GM12878 (cell line): ENCODE data around the gene SLC25A44.

Source experiments
- ATF3 ChIP-seq: IDR thresholded peaks from 2 replicates; pipeline ENCODE4 v1.6.1; 2011; ENCODE audit warnings: low read depth, mild to moderate bottlenecking, low read length, moderate library complexity, borderline replicate concordance; ENCODE audit errors: extremely low read depth
- CHD2 ChIP-seq: IDR thresholded peaks from 2 replicates; pipeline ENCODE4 v1.6.1; 2011; ENCODE audit warnings: low read depth, low read length, improper control_type of control experiment, borderline replicate concordance
- CTCF ChIP-seq, 3 experiments: IDR thresholded peaks in 2 of 3; conservative IDR thresholded peaks in 1 of 3; 2 replicates each; pipeline ENCODE4 v1.5.1; 2011; ENCODE audit warnings: low read depth in 3 of 3, low read length in 3 of 3, mild to moderate bottlenecking in 3 of 3, control low read depth in 2 of 3, moderate library complexity in 2 of 3, inconsistent platforms in 1 of 3, mixed read lengths in 1 of 3; ENCODE audit not compliant: control insufficient read depth in 2 of 3, insufficient read depth in 1 of 3; ENCODE audit errors: extremely low read depth in 1 of 3
- GABPA ChIP-seq: IDR thresholded peaks from 2 replicates; pipeline ENCODE4 v1.6.1; 2014; ENCODE audit warnings: antibody characterized with exemption, low read depth, mild to moderate bottlenecking, inconsistent platforms
- IKZF1 ChIP-seq: fragments of 450-650 bp; conservative IDR thresholded peaks from 2 replicates; pipeline ENCODE4 v1.6.1; 2017; ENCODE audit warnings: antibody characterized with exemption, mild to moderate bottlenecking
- MYC ChIP-seq: IDR thresholded peaks from 2 replicates; pipeline ENCODE4 v1.6.1; 2011; ENCODE audit warnings: mild to moderate bottlenecking, low read length, moderate library complexity, inconsistent platforms; ENCODE audit not compliant: insufficient read depth, insufficient replicate concordance, insufficient read length, severe bottlenecking
- NFYA ChIP-seq: IDR thresholded peaks from 2 replicates; pipeline ENCODE4 v1.6.1; 2011; ENCODE audit warnings: low read depth, mild to moderate bottlenecking, low read length, improper control_type of control experiment, borderline replicate concordance
- POLR2AphosphoS2 ChIP-seq: IDR thresholded peaks from 2 replicates; pipeline ENCODE4 v1.6.1; 2011; ENCODE audit warnings: low read depth, mild to moderate bottlenecking, low read length, improper control_type of control experiment, moderate library complexity
- POLR2AphosphoS5 ChIP-seq: IDR thresholded peaks from 2 replicates; pipeline ENCODE4 v1.6.1; 2011; ENCODE audit warnings: mild to moderate bottlenecking, low read length, inconsistent platforms
- SIX5 ChIP-seq: IDR thresholded peaks from 2 replicates; pipeline ENCODE4 v1.6.1; 2011; ENCODE audit warnings: mild to moderate bottlenecking, low read depth, low read length, moderate library complexity; ENCODE audit not compliant: severe bottlenecking
- SMAD1 ChIP-seq: fragments of 450-650 bp; IDR thresholded peaks from 2 replicates; pipeline ENCODE4 v1.6.1; 2018; ENCODE audit warnings: mild to moderate bottlenecking, low read depth; ENCODE audit not compliant: partially characterized antibody
- SPI1 ChIP-seq: IDR thresholded peaks from 2 replicates; pipeline ENCODE4 v1.6.1; 2011; ENCODE audit warnings: low read depth, mild to moderate bottlenecking, low read length, moderate library complexity, borderline replicate concordance; ENCODE audit not compliant: insufficient read depth
- ZNF24 ChIP-seq: fragments of 450-650 bp; IDR thresholded peaks from 2 replicates; pipeline ENCODE4 v1.6.1; 2017; ENCODE audit warnings: antibody characterized with exemption, mild to moderate bottlenecking

- TF ChIP-seq NFYA: no peak
- no peak for TF ChIP-seq IKZF1
- no peak for TF ChIP-seq ZNF24
- TF ChIP-seq SIX5: no peak
- TF ChIP-seq POLR2AphosphoS5: no peak
- no peak for TF ChIP-seq MYC
- no peak for TF ChIP-seq POLR2AphosphoS2
- TF ChIP-seq CHD2: no peak
- no peak for TF ChIP-seq SMAD1
- TF ChIP-seq SPI1: no peak
- TF ChIP-seq ATF3: no peak
- no peak for TF ChIP-seq CTCF (IDR thresholded peaks at IDR 0.05 in 2 of 3, conservative IDR thresholded peaks at IDR 0.05 in 1 of 3; ENCODE audit: control insufficient read depth in 2 of 3, extremely low read depth in 1 of 3, insufficient read depth in 1 of 3, low read depth in 3 of 3, low read length in 3 of 3)
- no peak for TF ChIP-seq GABPA
Measured at GRCh38 chr1:156153362-156153761, 40.5 kb upstream of the SLC25A44 start, which contains the start of gene SEMA4A.
